Esophagus mucosa (tissue), 1 donor: ENCODE measurements around the gene PUM1. TPM values are rescaled to one million over a fixed set of nuclear protein-coding genes. Genes with fewer than 3 reads are reported as not detected.

Experiments
- ATAC-seq: fragments of 200-7000 bp; cut with Tn5 transposase; one replicate; pipeline ENCODE4 v1.9.1; 2020
- total RNA-seq: library from RNA; stranded (reverse); gene quantifications from one replicate; pipeline ENCODE4 v1.2.4, GENCODE V29; 2023
- donor health status: DM: yes; HTN: yes; CAD: no.

PUM1 gene
- total RNA-seq, 1 donor from 2014 or later, result 63.0 TPM

GRCh38 chr1:30904191-30904961 lies 161.1 kb downstream of the PUM1 start:
- ATAC-seq, result no peak

DNA sequence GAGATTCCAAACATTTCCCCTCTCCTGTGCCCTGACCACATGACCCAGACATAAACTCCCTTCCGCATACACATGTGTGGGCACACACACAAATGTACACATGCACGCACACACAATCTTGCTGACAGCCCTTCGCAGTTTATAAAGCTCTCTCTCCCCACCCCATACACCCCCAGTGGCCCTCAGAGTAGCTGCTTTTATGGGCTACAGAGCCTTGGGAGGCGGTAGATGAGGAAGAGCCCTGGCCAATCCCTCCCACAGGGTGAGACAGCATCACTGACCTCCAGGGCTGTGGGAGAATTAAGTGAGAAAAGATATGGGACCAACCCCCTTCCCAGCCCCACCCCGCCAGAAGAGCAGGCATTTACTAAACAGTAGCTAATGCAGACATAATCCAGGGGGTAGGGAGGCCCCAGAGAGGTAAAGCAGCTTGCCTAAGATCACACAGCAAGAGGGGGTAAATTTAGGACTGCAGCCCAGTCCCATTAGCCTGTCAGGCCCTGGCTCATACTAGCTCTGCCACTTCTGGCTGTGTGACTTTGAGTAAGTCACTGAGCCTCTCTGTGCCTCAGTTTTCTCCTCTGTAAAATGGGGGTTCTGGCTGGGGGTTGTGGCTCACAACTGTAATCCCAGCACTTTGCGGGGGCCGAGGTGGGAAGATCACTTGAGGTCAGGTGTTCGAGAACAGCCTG lies 162.0 kb downstream of the PUM1 start:
- no peak for ATAC-seq

DNA sequence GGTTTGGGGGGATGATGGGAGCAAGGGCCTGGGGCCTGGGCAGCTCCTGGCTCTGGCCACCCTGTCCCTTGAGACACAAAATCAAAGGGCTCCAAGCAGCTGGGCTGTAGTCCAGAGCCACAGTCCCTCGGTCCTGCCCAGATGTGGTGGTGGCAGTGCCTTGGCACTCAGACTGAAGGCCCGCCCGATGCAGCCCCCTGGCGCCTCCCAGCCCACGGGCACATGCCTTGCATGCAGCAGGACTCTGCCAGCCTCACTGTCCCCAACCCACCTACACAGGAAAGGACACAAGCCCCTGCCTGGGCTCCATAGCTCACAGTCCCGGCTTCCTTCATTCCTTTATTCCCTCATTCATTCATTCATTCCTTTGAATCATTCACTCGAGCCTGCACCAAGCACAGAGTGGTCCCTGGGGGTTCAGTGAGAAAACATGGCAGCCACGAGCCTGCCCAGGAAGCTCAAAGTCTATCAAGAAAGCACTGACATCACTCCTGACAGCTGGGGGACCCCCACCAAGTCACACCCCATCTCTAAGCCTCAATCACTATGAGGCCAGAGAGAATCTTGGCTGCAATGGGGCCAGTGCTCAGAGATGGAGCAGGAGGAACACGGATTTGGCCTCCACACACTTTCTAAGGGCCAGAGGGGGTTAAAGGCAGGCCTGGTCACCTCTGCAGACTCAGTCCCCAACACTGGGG lies 162.8 kb downstream of the PUM1 start:
- no peak for ATAC-seq

GRCh38 chr1:30901798-30902581 lies 163.5 kb downstream of the PUM1 start:
- ATAC-seq, result no peak

GRCh38 chr1:30900931-30901560 lies 164.5 kb downstream of the PUM1 start:
- no peak for ATAC-seq

DNA sequence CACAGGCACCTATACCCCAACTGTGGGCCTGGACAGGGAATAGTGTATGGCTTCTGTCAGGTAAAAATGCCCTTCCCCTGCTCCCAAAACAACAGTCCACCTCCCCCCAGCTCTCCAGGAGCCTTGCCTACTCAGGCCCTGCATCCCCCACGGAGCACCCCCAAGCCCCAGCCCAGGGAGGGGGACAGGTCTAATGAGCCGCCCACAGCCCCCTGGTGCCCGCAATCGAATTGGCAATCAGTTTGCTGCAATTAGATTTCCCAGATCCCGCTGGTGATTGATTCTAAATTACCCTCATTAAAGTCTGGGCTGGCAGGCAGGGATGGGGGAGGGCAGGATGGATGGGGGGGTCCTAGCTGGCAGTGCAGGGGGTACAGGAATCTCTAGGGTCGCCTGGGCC lies 165.0 kb downstream of the PUM1 start:
- no peak for ATAC-seq

GRCh38 chr1:30899577-30900389 lies 165.7 kb downstream of the PUM1 start:
- no peak for ATAC-seq

DNA sequence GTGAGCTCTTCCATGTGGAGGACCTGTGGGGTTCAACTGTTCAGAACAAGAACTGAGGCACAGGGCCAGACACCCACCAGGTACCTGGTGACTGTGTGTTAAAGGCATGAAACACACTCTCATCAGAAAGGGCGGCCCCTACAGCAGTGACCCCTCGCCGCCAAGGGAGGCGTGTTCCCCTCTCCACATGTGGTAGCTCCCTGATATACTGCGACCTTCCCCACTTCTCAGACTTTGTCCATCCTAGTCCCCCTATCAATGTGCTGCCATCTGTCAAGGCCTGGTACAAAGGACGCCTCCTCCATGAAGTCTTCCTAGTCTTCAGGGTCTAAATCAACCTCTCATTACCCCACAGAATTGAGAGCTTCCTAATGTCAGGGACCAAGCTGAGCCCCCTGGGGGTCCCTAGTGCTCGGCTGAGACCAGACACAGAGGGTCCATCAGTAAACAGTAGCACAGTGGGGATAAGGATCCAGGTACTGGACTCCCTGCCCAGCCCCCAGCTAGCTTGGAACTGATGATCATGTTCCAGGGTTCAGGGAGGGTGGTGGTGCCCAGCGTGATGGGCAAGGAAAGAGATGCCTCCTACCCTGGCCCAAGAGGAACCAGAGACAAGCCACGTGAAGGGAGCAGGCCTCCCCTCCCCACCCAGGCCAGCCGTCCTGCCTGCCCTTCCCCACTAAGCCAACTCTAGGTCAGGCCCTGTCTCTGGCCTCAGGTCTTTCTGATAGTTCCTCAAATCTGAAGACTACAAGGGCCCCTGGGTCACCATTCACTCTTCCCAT lies 167.3 kb downstream of the PUM1 start:
- ATAC-seq, result no peak

- no peak for ATAC-seq
These were observed 168.6 kb downstream of the PUM1 start for GRCh38 chr1:30896905-30897304.

- no peak for ATAC-seq
These were observed 169.4 kb downstream of the PUM1 start for GRCh38 chr1:30895944-30896660.

DNA sequence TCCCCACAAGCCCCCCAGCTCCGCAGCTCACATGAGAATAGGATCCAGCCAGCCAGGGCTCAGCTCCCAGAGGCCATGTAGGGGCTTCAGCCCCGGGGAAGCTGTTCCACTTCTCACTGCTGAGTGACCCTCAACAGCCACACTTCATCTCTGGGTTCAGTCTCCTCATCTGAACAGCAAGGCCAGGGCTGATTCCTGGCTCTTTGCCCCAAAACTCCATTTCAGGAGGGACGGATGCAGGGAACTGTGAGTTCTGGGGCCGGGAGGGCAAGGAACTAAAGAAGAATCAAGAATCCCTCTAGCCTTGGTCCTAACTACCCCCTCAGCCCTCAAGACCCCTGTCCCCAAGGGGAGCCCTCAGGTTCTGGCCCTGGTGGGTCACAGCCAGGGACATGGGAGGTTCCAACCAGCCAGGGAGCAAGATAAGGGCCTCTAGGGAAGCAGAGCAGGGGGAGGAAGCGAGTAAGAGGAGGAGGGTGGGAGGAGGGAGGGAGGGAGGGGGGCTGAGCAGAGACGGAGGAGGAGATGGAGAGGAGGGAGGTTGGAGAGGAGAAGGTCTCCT lies 170.1 kb downstream of the PUM1 start:
- ATAC-seq, result no peak

DNA sequence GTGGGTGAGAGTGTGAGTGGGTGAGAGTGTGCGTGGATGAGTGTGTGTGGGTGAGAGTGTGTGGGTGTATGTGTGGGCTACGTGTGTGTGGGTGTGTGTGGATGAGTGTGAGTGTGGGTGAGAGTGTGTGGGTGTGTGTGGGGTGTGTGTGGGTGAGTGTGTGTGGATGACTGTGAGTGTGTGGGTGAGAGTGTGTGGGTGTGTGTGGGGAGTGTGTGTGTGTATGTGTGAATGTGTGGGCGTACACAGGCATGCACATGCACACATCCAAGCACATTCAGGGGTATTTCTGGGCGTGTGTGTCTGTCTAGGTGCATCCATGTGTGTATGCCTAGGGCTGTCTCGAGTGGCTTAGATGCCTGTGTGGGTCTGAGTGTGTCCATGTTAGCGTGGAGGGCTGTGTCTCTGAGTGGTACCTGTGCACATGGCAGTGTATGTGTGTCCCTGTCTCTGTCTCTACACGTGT lies 171.0 kb downstream of the PUM1 start:
- ATAC-seq, result no peak

GRCh38 chr1:30893776-30894507 lies 171.6 kb downstream of the PUM1 start:
- ATAC-seq, result no peak

- no peak for ATAC-seq
These were observed 172.8 kb downstream of the PUM1 start for GRCh38 chr1:30892671-30893073.

- ATAC-seq, result no peak
These were observed 174.3 kb downstream of the PUM1 start for GRCh38 chr1:30891227-30891552.

DNA sequence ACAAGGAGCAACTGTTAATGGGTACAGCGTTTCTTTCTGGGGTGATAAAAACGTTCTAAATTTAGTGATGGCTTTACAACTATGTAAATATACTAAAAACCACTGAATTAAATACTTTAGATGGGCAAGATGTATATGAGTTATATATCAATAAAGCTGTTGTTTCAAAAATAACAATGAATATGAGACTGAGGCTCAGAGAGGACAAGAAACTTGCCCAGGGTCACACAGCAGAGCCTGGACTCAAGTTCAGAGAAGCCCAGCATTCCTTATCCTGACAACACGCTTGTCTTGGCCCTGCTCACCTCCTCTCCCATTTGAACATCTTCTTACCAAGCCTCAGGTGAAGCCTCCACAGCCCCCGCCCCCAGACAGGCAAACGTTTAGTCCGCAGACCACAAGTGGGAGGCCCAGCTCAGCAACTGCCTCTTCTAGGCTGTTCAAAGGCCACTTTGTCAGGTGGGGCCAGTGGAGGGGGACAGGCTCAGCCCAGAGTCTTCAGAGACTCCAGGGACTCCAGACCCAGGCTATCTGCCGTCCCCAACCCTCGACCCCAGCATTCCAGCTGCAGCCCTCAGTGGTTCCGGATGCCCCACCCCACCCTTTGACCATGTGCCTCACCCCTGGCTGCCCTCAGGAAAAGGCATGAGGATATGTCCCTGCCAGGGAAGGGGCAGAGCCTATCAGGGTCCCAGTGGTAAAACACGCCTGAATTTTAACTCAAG lies 174.9 kb downstream of the PUM1 start:
- ATAC-seq, result no peak

DNA sequence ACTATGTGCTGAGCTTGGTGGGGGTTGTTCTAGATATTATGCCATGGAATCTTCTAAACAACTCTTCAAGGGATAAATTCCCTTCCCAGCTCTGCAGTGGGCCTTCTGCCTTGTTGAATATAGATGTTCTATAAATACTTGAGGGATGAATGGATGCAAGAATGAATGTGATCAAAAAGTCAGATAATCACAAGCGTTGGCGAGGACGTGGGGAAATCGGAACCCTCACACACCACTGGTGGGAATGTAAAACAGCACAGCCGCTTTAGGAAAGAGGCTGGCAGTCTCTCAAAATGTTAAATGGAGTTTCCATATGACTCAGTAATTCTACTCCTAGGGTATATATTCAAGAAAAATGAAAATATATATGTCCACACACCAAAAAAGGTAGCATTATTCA lies 176.0 kb downstream of the PUM1 start:
- no peak for ATAC-seq

DNA sequence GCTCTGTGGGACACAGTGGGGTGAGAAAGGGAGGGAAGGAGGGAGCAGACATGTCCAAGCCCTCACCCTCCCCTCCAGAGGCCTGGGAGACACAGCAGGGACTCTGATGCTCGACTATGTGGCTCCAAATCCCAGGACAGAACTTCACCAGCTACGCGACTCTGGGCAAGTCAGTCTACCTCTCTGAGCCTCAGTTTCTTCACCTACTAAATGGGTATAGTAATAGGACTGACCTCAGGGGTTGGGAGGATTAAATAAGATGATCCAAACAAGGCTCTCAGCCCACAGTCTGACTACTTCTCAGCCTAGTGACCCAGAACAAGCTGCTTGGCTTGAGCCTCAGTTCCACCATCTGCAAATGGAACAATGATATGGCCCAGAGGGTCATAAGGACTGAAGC lies 176.5 kb downstream of the PUM1 start:
- no peak for ATAC-seq
